SK-MEL-5 (cell line): ENCODE data around the gene PSG4. TPM values are rescaled to one million over a fixed set of nuclear protein-coding genes. Genes with fewer than 3 reads are reported as not detected.
"Not testable (repeated sequence)": the region's sequence is repeated elsewhere in the genome, so short reads cannot be mapped to it uniquely, and the experiment has no call there.

Source experiments
- DNase-seq: peaks from one replicate; pipeline ENCODE4 v3.0.0-alpha.2; 2016; ENCODE audit warnings: low read depth, low spot score
- in situ Hi-C: cut with HindIII; loops from 2 replicates; pipeline ENCODE4 v1.10.0; 2016; ENCODE audit warnings: low sequenced_read_pairs, high pct_unique_total_duplicates, low pct_unique_long_range_greater_than_20kb
- total RNA-seq: library from RNA; depleted of rRNA; stranded (reverse); fragments of >200 nt; shearing (Covaris generic); gene quantifications from 2 replicates; pipeline ENCODE4 v1.2.3, GENCODE V29; 2014; rRNA removed

Gene PSG4
- total RNA-seq, 1 experiment from 2014 or later: 4.1 TPM

DNA sequence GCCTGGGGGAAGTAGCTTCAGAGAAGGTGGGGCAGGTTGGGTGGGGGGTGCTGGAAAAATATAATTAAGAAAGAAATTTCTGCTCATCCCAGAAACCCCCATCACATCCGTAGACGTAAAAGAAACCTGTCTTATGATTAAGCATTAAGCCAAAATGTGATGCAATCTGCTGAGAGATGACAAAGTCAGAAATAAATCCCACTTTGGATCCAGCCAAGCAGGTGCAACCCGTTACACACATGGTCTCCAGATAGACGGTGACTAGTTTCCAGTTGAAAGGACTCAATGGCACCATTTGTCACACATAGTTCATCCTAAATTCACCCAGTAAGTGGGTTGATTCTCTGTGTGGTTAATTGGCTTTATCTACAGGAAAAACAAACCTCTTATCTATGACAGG is 53.2 kb downstream of the PSG4 start:
- no peak for DNase-seq

GRCh38 chr19:43149788-43150187 is 55.6 kb downstream of the PSG4 start:
- in situ Hi-C loops, DNase-seq: not testable (repeated sequence)

More for the DNA sequence above, 53.2 kb downstream of the PSG4 start:
- in situ Hi-C loops: no loop called here

DNA sequence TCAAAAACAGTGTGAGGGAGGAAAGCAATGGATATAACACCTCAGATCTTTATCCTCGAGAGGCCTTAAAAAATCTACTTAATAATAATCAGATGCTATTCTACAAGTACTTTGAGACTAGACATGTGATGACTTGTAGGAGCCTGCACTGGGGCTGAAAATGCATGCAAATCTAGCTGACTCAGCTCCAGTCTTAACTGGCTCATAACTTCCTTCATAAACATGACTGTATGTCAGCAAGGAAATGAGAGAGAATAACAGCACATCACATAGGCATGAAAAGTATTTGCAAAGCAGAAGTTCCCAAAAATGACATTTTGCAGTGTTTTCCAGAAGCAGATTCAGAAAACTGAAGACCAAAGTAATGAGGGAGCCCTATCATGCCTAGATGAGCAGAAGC is 57.2 kb downstream of the PSG4 start:
- no peak for DNase-seq
- in situ Hi-C loops: no loop called here

Other genes with a start within 250 kb of the PSG4 start
- gene PSG11, start 179.2 kb downstream of the PSG4 start, total RNA-seq: 2.0 TPM in 1 of 2 replicates, not detected in the other
- gene PSG2, start 122.9 kb downstream of the PSG4 start, total RNA-seq: not detected in 2 replicates
- gene PSG5, start 19.1 kb downstream of the PSG4 start, total RNA-seq: not detected in 2 replicates
- gene PSG9, start 63.9 kb upstream of the PSG4 start, total RNA-seq: 0.40 TPM in 1 of 2 replicates, not detected in the other
- 0.24 TPM in 1 of 2 replicates, not detected in the other for gene CD177, start 148.0 kb upstream of the PSG4 start, total RNA-seq
- gene TEX101, start 209.3 kb upstream of the PSG4 start, total RNA-seq: not detected in 2 replicates